ENCODE results near the gene MLN.

GRCh38 chr6:33776764-33777163, 27.0 kb downstream of the MLN start:
- no peak for TF ChIP-seq POLR2AphosphoS5 (IDR thresholded peaks at IDR 0.05)
- TF ChIP-seq CTCF (IDR thresholded peaks at IDR 0.05): no peak
- TF ChIP-seq POLR2A (IDR thresholded peaks at IDR 0.05): no peak
- TF ChIP-seq EP300 (IDR thresholded peaks at IDR 0.05): no peak
